Epithelial cell of esophagus (primary cell): Measurements from ENCODE around the gene ARHGAP26.

ENCODE experiments used
- DNase-seq: peaks from one replicate; pipeline ENCODE4 v3.0.0; 2010; ENCODE audit warnings: low read depth
- H3K4me3 ChIP-seq: 2 replicates; pipeline ENCODE4 v1.5.1; 2011; ENCODE audit warnings: mild to moderate bottlenecking, low read length, control low read depth
- TF ChIP-seq, protein P1 (sequence below): IDR thresholded peaks from 2 replicates; pipeline ENCODE4 v1.5.1; 2011; ENCODE audit warnings: low read depth, mild to moderate bottlenecking, low read length, control low read depth, inconsistent platforms; ENCODE audit not compliant: insufficient read depth; ENCODE audit errors: missing control alignments

ARHGAP26 gene

GRCh38 chr5:143161885-143162540, 391.8 kb downstream of the ARHGAP26 start:
- TF ChIP-seq, protein P1, sequence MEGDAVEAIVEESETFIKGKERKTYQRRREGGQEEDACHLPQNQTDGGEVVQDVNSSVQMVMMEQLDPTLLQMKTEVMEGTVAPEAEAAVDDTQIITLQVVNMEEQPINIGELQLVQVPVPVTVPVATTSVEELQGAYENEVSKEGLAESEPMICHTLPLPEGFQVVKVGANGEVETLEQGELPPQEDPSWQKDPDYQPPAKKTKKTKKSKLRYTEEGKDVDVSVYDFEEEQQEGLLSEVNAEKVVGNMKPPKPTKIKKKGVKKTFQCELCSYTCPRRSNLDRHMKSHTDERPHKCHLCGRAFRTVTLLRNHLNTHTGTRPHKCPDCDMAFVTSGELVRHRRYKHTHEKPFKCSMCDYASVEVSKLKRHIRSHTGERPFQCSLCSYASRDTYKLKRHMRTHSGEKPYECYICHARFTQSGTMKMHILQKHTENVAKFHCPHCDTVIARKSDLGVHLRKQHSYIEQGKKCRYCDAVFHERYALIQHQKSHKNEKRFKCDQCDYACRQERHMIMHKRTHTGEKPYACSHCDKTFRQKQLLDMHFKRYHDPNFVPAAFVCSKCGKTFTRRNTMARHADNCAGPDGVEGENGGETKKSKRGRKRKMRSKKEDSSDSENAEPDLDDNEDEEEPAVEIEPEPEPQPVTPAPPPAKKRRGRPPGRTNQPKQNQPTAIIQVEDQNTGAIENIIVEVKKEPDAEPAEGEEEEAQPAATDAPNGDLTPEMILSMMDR, result no peak
- H3K4me3 ChIP-seq, result no peak overlapping the region
- DNase-seq, result peak; percentile 85

DNA sequence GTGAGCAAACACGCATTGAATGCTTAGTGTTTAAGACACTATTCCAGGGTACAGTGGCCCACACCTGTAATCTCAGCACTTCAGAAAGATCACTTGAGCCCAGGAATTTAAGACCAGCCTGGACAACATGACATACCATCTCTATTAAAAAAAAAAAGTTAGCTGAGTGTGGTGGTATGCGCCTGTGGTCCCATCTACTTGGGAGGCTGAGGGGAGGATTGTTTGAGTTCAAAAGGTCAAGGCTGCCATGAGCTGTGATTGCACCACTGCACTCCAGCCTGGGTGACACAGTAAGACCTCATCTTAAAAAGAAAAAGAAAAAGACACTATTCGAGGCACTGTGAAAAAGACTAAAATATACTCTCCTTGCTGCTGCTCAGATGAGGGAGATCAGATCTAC, 392.6 kb downstream of the ARHGAP26 start:
- no peak for DNase-seq
- no peak overlapping the region for H3K4me3 ChIP-seq
- TF ChIP-seq, protein P1, result no peak

DNA sequence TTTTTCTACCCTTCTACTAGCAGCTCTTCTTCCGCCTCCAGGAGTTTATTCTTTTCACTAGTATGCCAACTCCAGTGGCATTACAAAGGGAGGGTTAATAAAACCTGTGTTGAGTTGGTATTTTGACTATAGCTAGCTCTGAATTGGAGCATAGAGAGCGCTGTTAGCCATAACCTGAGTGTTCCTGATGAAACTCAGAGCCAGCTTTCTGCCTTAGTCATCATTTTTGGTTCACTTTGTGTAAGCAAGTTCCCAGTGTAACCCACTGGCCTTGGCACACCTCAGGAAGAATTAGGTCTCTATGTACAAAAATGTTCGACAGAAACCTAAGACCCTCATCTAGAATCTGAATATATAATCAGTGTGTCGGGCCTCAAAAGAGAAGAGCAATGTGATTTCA, 394.4 kb downstream of the ARHGAP26 start:
- DNase-seq, result peak; percentile 47
- H3K4me3 ChIP-seq, result no peak overlapping the region
- TF ChIP-seq, protein P1, result no peak

GRCh38 chr5:143165049-143165880, 395.1 kb downstream of the ARHGAP26 start:
- DNase-seq, result no peak
- TF ChIP-seq, protein P1, result no peak
- H3K4me3 ChIP-seq, result no peak overlapping the region

DNA sequence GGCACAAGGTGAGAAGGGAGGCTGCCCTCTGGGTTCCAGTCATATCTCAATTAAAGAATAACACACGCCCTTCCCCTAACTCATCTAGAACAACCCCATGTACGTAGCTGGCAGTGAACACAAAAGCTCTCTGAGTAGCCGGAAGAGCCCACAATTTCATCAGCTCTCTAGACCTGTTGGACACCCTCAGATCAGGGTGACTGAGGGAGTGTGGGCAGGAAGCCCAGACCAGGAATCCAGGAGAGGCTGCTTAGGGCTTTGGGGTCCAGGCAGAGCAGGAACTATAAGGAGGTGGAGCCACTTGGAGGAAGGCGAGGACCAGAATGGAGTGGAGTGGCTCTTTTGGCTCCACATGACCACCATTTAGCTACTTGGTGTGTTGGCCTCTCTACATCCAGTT, 395.9 kb downstream of the ARHGAP26 start:
- TF ChIP-seq, protein P1, result no peak
- no peak for DNase-seq
- no peak overlapping the region for H3K4me3 ChIP-seq

DNA sequence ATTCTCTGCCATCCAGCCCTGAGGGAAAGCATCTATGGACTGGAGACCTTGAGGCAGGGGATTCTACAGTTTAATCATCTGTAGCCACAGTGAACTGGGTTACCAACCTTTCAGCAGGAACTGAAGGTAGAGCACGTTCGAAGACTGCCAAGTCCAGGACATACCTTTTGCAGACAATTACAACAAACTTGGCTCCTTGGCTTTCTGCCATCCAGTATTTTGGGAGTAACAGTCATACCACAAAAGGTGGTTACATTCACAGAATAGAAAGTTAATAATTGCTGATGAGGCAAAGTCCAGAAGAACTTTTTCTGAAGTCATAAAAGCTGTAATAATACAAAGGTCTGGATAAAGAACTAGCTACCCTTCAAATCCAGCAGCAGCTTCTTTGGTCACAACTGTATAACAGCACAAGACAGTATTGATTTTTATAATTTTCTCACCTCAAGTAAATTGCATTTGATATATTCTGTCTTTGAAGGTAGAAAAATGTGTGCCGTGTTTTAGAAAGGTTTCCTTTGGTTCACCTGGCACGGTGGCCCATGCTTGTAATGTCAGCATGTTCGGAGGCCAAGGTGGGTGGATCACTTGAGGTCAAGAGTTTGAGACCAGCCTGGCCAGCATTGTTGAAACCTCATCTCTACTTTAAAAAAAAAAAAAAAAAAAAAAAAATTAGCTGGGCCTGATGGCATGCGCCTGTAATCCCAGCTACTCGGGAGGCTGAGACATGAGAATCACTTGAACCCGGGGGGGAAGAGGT, 396.7 kb downstream of the ARHGAP26 start:
- TF ChIP-seq, protein P1, result no peak
- no peak overlapping the region for H3K4me3 ChIP-seq
- no peak for DNase-seq
